Thoracic aorta (tissue), 2 donors: ENCODE measurements around the gene PARN. TPM values are rescaled to one million over a fixed set of nuclear protein-coding genes. Genes with fewer than 3 reads are reported as not detected.

ENCODE experiments used
- ATAC-seq: fragments of 150-250 bp; one replicate; pipeline ENCODE4 v1.8.0; 2017; ENCODE audit warnings: low read depth; ENCODE audit not compliant: insufficient number of reproducible peaks, low FRiP score
- DNase-seq: peaks from one replicate; pipeline ENCODE4 v3.0.0-alpha.2; 2020; ENCODE audit warnings: low spot score
- H3K27ac ChIP-seq, 2 donors: fragments of 200-600 bp; sonication (generic); 1 replicate in 1 of 2; 2 replicates in 1 of 2; pipeline ENCODE4 v1.5.1; 2016; ENCODE audit warnings: mild to moderate bottlenecking in 2 of 2, moderate library complexity in 2 of 2
- H3K27me3 ChIP-seq: fragments of 200-600 bp; sonication (generic); replicated peaks from 2 replicates; pipeline ENCODE4 v1.6.0; 2016; ENCODE audit warnings: mild to moderate bottlenecking; ENCODE audit not compliant: insufficient read depth
- H3K36me3 ChIP-seq: fragments of 200-600 bp; sonication (generic); one replicate; pipeline ENCODE4 v1.5.1; 2016
- H3K4me1 ChIP-seq, 2 donors: fragments of 200-600 bp; sonication (generic); 1 replicate in 1 of 2; 2 replicates in 1 of 2; pipeline versions ENCODE4 v1.5.1 to v1.6.0; 2016; ENCODE audit warnings: low read depth in 2 of 2, mild to moderate bottlenecking in 1 of 2; ENCODE audit not compliant: control insufficient read depth in 1 of 2
- H3K4me3 ChIP-seq: fragments of 200-600 bp; sonication (generic); 2 replicates; pipeline ENCODE4 v1.5.1; 2016; ENCODE audit warnings: mild to moderate bottlenecking
- H3K9me3 ChIP-seq: fragments of 200-600 bp; sonication (generic); 2 replicates; pipeline ENCODE4 v1.5.1; 2016
- CTCF ChIP-seq: fragments of 200-600 bp; sonication (generic); IDR thresholded peaks from one replicate; pipeline ENCODE4 v1.5.1; 2019; ENCODE audit warnings: antibody characterized with exemption
- total RNA-seq, 2 donors: library from RNA; depleted of rRNA; stranded (reverse); fragments of >200 nt; gene quantifications; one replicate each; pipeline versions ENCODE4 v1.1.0 to v1.2.3, GENCODE V29; 2016

Gene PARN
- total RNA-seq, 2 donors from 2014 or later: 51.0 to 66.7 TPM

DNA sequence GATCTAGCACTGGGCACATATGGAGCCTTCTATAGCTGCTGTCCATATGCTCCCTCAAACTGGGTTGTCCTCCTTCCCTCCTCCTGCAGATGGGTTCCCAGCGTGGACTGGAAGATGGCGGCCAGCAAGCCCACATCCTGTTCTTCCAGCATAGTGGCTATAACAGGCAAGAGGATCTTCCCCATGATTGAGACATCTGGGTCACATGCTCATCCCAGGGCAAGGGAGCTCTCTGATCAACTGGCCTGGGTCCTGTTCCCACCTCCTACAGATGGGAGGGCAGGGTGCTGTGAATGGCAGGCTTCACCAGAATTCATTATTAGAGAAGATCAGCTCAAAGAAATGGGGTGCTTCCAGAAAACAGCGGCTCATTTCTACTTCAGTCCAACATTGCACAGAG lies 210.2 kb downstream of the PARN start:
- H3K4me1 ChIP-seq: peaks cover 29 to 68% of the 10 kb centered on the region in 2 donors
- DNase-seq (no peak), ATAC-seq (no peak)
- no peaks in the 10 kb centered on the region for H3K9me3 ChIP-seq
- H3K4me3 ChIP-seq: no peak overlapping the region
- H3K27me3 ChIP-seq: no peaks in the 10 kb centered on the region
- no peak for TF ChIP-seq CTCF
- no peaks in the 10 kb centered on the region for H3K36me3 ChIP-seq
- H3K27ac ChIP-seq: peak overlapping the region; percentile 78 to 94

- TF ChIP-seq CTCF: no peak
- Histone ChIP-seq H3K4me1 (peaks cover 29 to 59% of the 10 kb centered on the region in 2 donors), H3K27me3 (no peaks in the 10 kb centered on the region), H3K27ac (peak overlapping the region; percentile 78 to 94), H3K9me3 (no peaks in the 10 kb centered on the region), H3K4me3 (peak overlapping the region; percentile 62), H3K36me3 (no peaks in the 10 kb centered on the region)
- DNase-seq: peak; percentile 36
- ATAC-seq: peak; percentile 73
These were observed 211.2 kb downstream of the PARN start for GRCh38 chr16:14418795-14419225.

GRCh38 chr16:14416184-14416583 lies 213.9 kb downstream of the PARN start:
- no peak overlapping the region for H3K4me3 ChIP-seq
- no peaks in the 10 kb centered on the region for H3K36me3 ChIP-seq
- ATAC-seq: no peak
- no peak for TF ChIP-seq CTCF
- H3K4me1 ChIP-seq: peaks cover 26 to 37% of the 10 kb centered on the region in 2 donors
- no peak for DNase-seq
- no peaks in the 10 kb centered on the region for H3K9me3 ChIP-seq
- H3K27ac ChIP-seq: no peak overlapping the region
- H3K27me3 ChIP-seq: no peaks in the 10 kb centered on the region

DNA sequence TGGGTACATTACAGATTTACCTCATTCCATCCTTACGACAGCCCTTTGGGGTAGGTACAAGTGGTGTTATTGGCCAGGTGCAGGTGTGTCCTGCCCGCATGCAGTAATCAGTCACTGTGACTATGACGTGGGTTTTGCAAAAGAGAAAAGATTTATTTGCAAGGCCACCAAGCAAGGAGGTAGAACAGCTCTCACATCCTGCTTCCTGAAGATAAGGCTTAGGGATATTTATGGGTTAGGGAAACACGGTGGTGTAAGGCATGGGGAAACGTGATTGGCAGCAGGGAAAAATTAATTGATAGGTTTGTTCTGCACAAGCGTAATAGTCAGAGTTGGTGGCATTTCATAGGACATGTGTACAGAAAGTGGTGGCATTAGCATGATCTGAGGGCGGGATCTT lies 214.8 kb downstream of the PARN start:
- ATAC-seq (no peak), DNase-seq (no peak)
- no peak for TF ChIP-seq CTCF

GRCh38 chr16:14409563-14409962 lies 220.5 kb downstream of the PARN start:
- peaks cover 0 to 17% of the 10 kb centered on the region in 2 donors for H3K4me1 ChIP-seq
- no peaks in the 10 kb centered on the region for H3K36me3 ChIP-seq
- no peak for TF ChIP-seq CTCF
- peak; percentile 51 for DNase-seq
- no peaks in the 10 kb centered on the region for H3K27me3 ChIP-seq
- ATAC-seq: peak; percentile 65
- H3K9me3 ChIP-seq: no peaks in the 10 kb centered on the region
- H3K27ac ChIP-seq: peak overlapping the region in 1 of 2 donors; percentile 33
- no peak overlapping the region for H3K4me3 ChIP-seq

More for the DNA sequence above, 214.8 kb downstream of the PARN start:
- H3K4me3 ChIP-seq: no peak overlapping the region
- no peaks in the 10 kb centered on the region for H3K36me3 ChIP-seq
- no peak overlapping the region for H3K27ac ChIP-seq
- H3K4me1 ChIP-seq: peaks cover 26 to 28% of the 10 kb centered on the region in 2 donors
- no peaks in the 10 kb centered on the region for H3K27me3 ChIP-seq
- no peaks in the 10 kb centered on the region for H3K9me3 ChIP-seq
